K562 (cell line): ENCODE data around the gene NLRX1. TPM values are rescaled to one million over a fixed set of nuclear protein-coding genes. Genes with fewer than 3 reads are reported as not detected.

Source experiments
- BRCA1 ChIP-seq, 2 experiments: fragments of 450-650 bp in 1 of 2; sonication (generic) in 1 of 2; formaldehyde crosslinking in 1 of 2; IDR thresholded peaks; 2 replicates each; pipeline versions ENCODE4 v1.5.0 to v1.6.1; 2017 to 2020; ENCODE audit warnings: mild to moderate bottlenecking in 1 of 2, missing genetic modification reagents in 1 of 2
- CHD1 ChIP-seq: fragments of 200-600 bp; sonication (generic); IDR thresholded peaks from one replicate; pipeline ENCODE4 v1.6.1; 2012; ENCODE audit warnings: mild to moderate bottlenecking, moderate library complexity, low read length, inconsistent platforms
- CTCF ChIP-seq, 3 experiments: IDR thresholded peaks in 2 of 3; conservative IDR thresholded peaks in 1 of 3; 2 replicates each; pipeline ENCODE4 v1.5.1; 2011 to 2012; ENCODE audit warnings: low read length in 3 of 3, mild to moderate bottlenecking in 3 of 3, control low read depth in 2 of 3, improper control_type of control experiment in 1 of 3, inconsistent platforms in 1 of 3, low read depth in 1 of 3, mixed read lengths in 1 of 3, moderate library complexity in 1 of 3; ENCODE audit not compliant: insufficient read depth in 2 of 3
- ETV1 ChIP-seq: fragments of 450-650 bp; conservative IDR thresholded peaks from 2 replicates; pipeline ENCODE4 v1.6.1; 2016; ENCODE audit warnings: missing genetic modification characterization, control low read depth, low read depth, missing compliant biosample characterization
- HSF4 ChIP-seq: fragments of 250-450 bp; sonication (Bioruptor Pico); IDR thresholded peaks from 2 replicates; pipeline ENCODE4 v2.1.2; 2022; ENCODE audit warnings: mild to moderate bottlenecking, moderate library complexity, borderline replicate concordance
- JUND ChIP-seq, 2 experiments: IDR thresholded peaks; 2 replicates in 1 of 2; 3 replicates in 1 of 2; pipeline ENCODE4 v1.6.1; 2011; ENCODE audit warnings: borderline replicate concordance in 2 of 2, low read depth in 2 of 2, low read length in 2 of 2, improper control_type of control experiment in 1 of 2, missing biosample characterization in 1 of 2, missing genetic modification characterization in 1 of 2, missing genetic modification reagents in 1 of 2
- PHTF2 ChIP-seq: fragments of 250-450 bp; sonication (Bioruptor Pico); IDR thresholded peaks from 2 replicates; pipeline ENCODE4 v1.5.0; 2021; ENCODE audit warnings: mild to moderate bottlenecking
- TAF1 ChIP-seq: IDR thresholded peaks from 2 replicates; pipeline ENCODE4 v1.6.1; 2011; ENCODE audit warnings: mild to moderate bottlenecking, low read length, moderate library complexity; ENCODE audit not compliant: insufficient read depth, control insufficient read depth, severe bottlenecking; ENCODE audit errors: extremely low read depth
- TCF3 ChIP-seq: sonication (generic); formaldehyde crosslinking; IDR thresholded peaks from 2 replicates; pipeline ENCODE4 v1.4.0; 2020; ENCODE audit warnings: mild to moderate bottlenecking, missing genetic modification reagents
- polyA plus RNA-seq, 8 experiments: library from polyadenylated mRNA; depleted of rRNA in 4 of 8; stranded (reverse) in 5 of 8; unstranded in 3 of 8; fragments of >200 nt; fragmentation: Nextera tagmentation in 2 of 8; fragmentation: Illumina TruSeq in 1 of 8; extraction: Ambion mirVana in 2 of 8; extraction: Trizol in 1 of 8; gene quantifications; 2 replicates each; pipeline versions ENCODE4 v1.2.1 to v1.2.3, GENCODE V29; 2011 to 2014; ENCODE audit warnings: inconsistent platforms in 1 of 8, missing spikeins in 1 of 8
- total RNA-seq, 7 experiments: library from RNA; depleted of rRNA in 6 of 7; stranded (reverse); fragments of >200 nt in 6 of 7; fragmentation: Illumina TruSeq in 2 of 7; extraction: Trizol in 2 of 7; gene quantifications; 2 replicates each; pipeline versions ENCODE4 v1.2.1 to v1.2.3, GENCODE V29; 2011 to 2021; ENCODE audit warnings: low replicate concordance in 1 of 7
- TF ChIP-seq, protein P1 (sequence below): fragments of 450-650 bp; IDR thresholded peaks from 2 replicates; pipeline ENCODE4 v1.6.1; 2016
- TF ChIP-seq, protein P2 (sequence below): fragments of 250-450 bp; sonication (Bioruptor Pico); IDR thresholded peaks from 2 replicates; pipeline ENCODE4 v1.5.0; 2020; ENCODE audit warnings: mild to moderate bottlenecking

The NLRX1 gene
- total and polyA plus RNA-seq, 9 of the 15 experiments (the other 6 are each of a cell fraction or from before 2014, with no cell fraction given) = 0.04 to 2.3 (median 0.69) TPM

- TF ChIP-seq, protein P1, sequence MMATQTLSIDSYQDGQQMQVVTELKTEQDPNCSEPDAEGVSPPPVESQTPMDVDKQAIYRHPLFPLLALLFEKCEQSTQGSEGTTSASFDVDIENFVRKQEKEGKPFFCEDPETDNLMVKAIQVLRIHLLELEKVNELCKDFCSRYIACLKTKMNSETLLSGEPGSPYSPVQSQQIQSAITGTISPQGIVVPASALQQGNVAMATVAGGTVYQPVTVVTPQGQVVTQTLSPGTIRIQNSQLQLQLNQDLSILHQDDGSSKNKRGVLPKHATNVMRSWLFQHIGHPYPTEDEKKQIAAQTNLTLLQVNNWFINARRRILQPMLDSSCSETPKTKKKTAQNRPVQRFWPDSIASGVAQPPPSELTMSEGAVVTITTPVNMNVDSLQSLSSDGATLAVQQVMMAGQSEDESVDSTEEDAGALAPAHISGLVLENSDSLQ = 0 out of 2 replicates have a peak, but pooled peaks have one; percentile 22
- TF ChIP-seq BRCA1 (IDR thresholded peaks at IDR 0.05) (no peak), BRCA1 (CRISPR knock-in tag; IDR thresholded peaks at IDR 0.05) (no peak), JUND (IDR thresholded peaks at IDR 0.05; ENCODE audit: borderline replicate concordance, low read depth, low read length) (peak; percentile 46; the same call in 1 of the 2 replicates), JUND (tag; IDR thresholded peaks at IDR 0.05; ENCODE audit: borderline replicate concordance, low read depth, low read length) (no peak; the same call in 2 of the 3 replicates), PHTF2 (CRISPR knock-in tag) (no peak), CTCF (IDR thresholded peaks at IDR 0.05 in 2 of 3, conservative IDR thresholded peaks at IDR 0.05 in 1 of 3; ENCODE audit: insufficient read depth in 2 of 3, low read depth in 1 of 3, low read length in 3 of 3) (peak; percentile 84 to 94 (median 85)), HSF4 (CRISPR knock-in tag) (no peak), ETV1 (no peak), TCF3 (CRISPR knock-in tag) (no peak), TAF1 (no peak), CHD1 (no peak)
- TF ChIP-seq, protein P2, sequence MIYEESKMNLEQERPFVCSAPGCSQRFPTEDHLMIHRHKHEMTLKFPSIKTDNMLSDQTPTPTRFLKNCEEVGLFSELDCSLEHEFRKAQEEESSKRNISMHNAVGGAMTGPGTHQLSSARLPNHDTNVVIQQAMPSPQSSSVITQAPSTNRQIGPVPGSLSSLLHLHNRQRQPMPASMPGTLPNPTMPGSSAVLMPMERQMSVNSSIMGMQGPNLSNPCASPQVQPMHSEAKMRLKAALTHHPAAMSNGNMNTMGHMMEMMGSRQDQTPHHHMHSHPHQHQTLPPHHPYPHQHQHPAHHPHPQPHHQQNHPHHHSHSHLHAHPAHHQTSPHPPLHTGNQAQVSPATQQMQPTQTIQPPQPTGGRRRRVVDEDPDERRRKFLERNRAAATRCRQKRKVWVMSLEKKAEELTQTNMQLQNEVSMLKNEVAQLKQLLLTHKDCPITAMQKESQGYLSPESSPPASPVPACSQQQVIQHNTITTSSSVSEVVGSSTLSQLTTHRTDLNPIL (CRISPR knock-in tag) = no peak
Measured at GRCh38 chr11:119196833-119197483, 28.4 kb downstream of the NLRX1 start (continued).
